Cardiac septum (tissue), 1 donor: ENCODE data around the gene XK. TPM values are rescaled to one million over a fixed set of nuclear protein-coding genes. Genes with fewer than 3 reads are reported as not detected.
"Not testable (repeated sequence)": the region's sequence is repeated elsewhere in the genome, so short reads cannot be mapped to it uniquely, and the experiment has no call there.

Source experiments
- DNase-seq: peaks from one replicate; pipeline ENCODE4 v3.0.0-alpha.2; 2020; ENCODE audit warnings: low spot score
- intact Hi-C: fragments of 100-400 bp; cut with DNase I; formaldehyde crosslinking; loops from one replicate; pipeline ENCODE4 v1.14.0; 2022
- long read RNA-seq: library from polyadenylated mRNA; unstranded; transcript quantifications from one replicate; pipeline ENCODE4 v2.0.0, GENCODE V29; 2021
- total RNA-seq: library from RNA; stranded (reverse); fragmentation: NEBNext Ultra II Directional; extraction: Animal tissue kit (Norgen Biotek cat#: 25700); gene quantifications from one replicate; pipeline ENCODE4 v1.2.1, GENCODE V29; 2021
- donor health status: DM: no; HTN: no; CAD: no.

Gene XK
- 6.8 TPM for total RNA-seq
- long read RNA-seq, full-length matches to known transcripts: 8 of 10 reads
- long read RNA-seq, partial matches to known transcripts: 1 of 10 reads
- long read RNA-seq, other reads (novel, unspliced or antisense): 1 of 10 reads

- peak; percentile 76 for DNase-seq
- intact Hi-C loops: no loop called here
Measured at GRCh38 chrX:37685381-37686359, at the start of gene XK. XK (plus strand) TSS chrX:37685791; CDS start chrX:37685962, 171 bp downstream.

- intact Hi-C loops: no loop called here
- no peak for DNase-seq
Measured at GRCh38 chrX:37638047-37638446, 47.5 kb upstream of the XK start.

- no peak for DNase-seq
- intact Hi-C loops: no loop called here
Measured at GRCh38 chrX:37640142-37640541, 45.4 kb upstream of the XK start.

GRCh38 chrX:37641859-37642258 is 43.7 kb upstream of the XK start:
- DNase-seq: no peak
- intact Hi-C loops: no loop called here

GRCh38 chrX:37644381-37645305 is 40.9 kb upstream of the XK start:
- no peak for DNase-seq
- intact Hi-C loops: no loop called here

- intact Hi-C loops: no loop called here
- DNase-seq: no peak
Measured at GRCh38 chrX:37646254-37646653, 39.3 kb upstream of the XK start.

GRCh38 chrX:37650879-37651278 is 34.7 kb upstream of the XK start:
- intact Hi-C loops, DNase-seq: not testable (repeated sequence)

- no peak for DNase-seq
- intact Hi-C loops: no loop called here
Measured at GRCh38 chrX:37651921-37652452, 33.6 kb upstream of the XK start.

- intact Hi-C loops: no loop called here
Measured at GRCh38 chrX:37652589-37653231, 32.9 kb upstream of the XK start.

GRCh38 chrX:37653397-37654085 is 32.0 kb upstream of the XK start:
- DNase-seq: no peak
- intact Hi-C loops: no loop called here

More at GRCh38 chrX:37652589-37653231, 32.9 kb upstream of the XK start:
- DNase-seq: no peak

- intact Hi-C loops: no loop called here
- no peak for DNase-seq
Measured at GRCh38 chrX:37658343-37659030, 27.1 kb upstream of the XK start.

GRCh38 chrX:37659047-37659446 is 26.5 kb upstream of the XK start:
- no peak for DNase-seq
- intact Hi-C loops: no loop called here

GRCh38 chrX:37662181-37662580 is 23.4 kb upstream of the XK start:
- intact Hi-C loops: no loop called here
- DNase-seq: no peak

- intact Hi-C loops: no loop called here
- no peak for DNase-seq
Measured at GRCh38 chrX:37666516-37666915, 19.1 kb upstream of the XK start.

- no peak for DNase-seq
- intact Hi-C loops: no loop called here
Measured at GRCh38 chrX:37667141-37667540, 18.4 kb upstream of the XK start.

- intact Hi-C loops: no loop called here
- DNase-seq: no peak
Measured at GRCh38 chrX:37672563-37672962, 13.0 kb upstream of the XK start.

- no peak for DNase-seq
- intact Hi-C loops: no loop called here
Measured at GRCh38 chrX:37676811-37677210, 8.8 kb upstream of the XK start.

GRCh38 chrX:37677243-37677642 is 8.3 kb upstream of the XK start:
- no peak for DNase-seq
- intact Hi-C loops: no loop called here
